H1 (cell line): ENCODE measurements around the gene DAO. TPM values are rescaled to one million over a fixed set of nuclear protein-coding genes. Genes with fewer than 3 reads are reported as not detected.

Source experiments
- FOSL1 ChIP-seq: IDR thresholded peaks from 2 replicates; pipeline ENCODE4 v1.6.1; 2011; ENCODE audit warnings: mild to moderate bottlenecking, low read depth, low read length, moderate library complexity; ENCODE audit not compliant: insufficient read depth
- TAF7 ChIP-seq: optimal IDR thresholded peaks from 2 replicates; pipeline ENCODE3; 2011; ENCODE audit warnings: low read depth, mild to moderate bottlenecking, inconsistent platforms, low read length, moderate library complexity, borderline replicate concordance
- polyA plus RNA-seq, 7 experiments: library from polyadenylated mRNA; depleted of rRNA in 3 of 7; stranded (reverse) in 5 of 7; unstranded in 2 of 7; fragments of >200 nt in 5 of 7; fragments of 200-250 nt in 2 of 7; gene quantifications; 1 replicate in 5 of 7; 2 replicates in 1 of 7; 4 replicates in 1 of 7; pipeline versions ENCODE4 v1.2.1 to v1.2.3, GENCODE V29; 2011 to 2013; ENCODE audit warnings: missing spikeins in 2 of 7, mixed read lengths in 2 of 7
- total RNA-seq: library from RNA; stranded (reverse); fragmentation: NEBNext Ultra II Directional; extraction: Animal tissue kit (Norgen Biotek cat#: 25700); gene quantifications from 2 replicates; pipeline ENCODE4 v1.2.1, GENCODE V29; 2021

Gene DAO
- total and polyA plus RNA-seq, 2 of the 8 experiments (the other 6 are each of a cell fraction or from before 2014, with no cell fraction given), result not detected

DNA sequence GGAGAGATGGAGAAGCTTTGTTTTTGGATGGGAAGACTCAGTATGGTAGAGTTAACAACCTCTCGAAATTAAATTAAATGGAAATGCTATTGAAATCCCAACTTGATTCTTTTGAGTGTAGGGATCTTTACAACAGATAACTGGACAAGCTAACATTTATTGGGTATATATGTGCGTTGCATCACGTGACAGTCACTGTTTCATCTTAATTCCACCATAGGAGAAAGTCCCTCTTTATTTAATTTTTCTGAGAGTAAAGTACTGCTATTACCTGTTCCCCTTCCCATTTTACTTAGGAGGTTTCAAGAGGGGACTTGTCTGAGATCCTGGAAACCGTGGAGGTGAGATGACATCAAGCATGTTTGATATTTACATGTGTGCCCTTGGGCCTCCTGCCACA is 11.1 kb upstream of the DAO start (continued):
- no peak for TF ChIP-seq FOSL1
- no peak for TF ChIP-seq TAF7
